HCT116 (cell line): ENCODE results near the gene CRHBP. TPM values are rescaled to one million over a fixed set of nuclear protein-coding genes. Genes with fewer than 3 reads are reported as not detected.

Source experiments
- ATAC-seq: fragments of 200-7000 bp; cut with Tn5 transposase; 2 replicates; pipeline ENCODE4 v1.9.1; 2020; ENCODE audit warnings: mild to moderate bottlenecking, moderate library complexity
- BruUV-seq: library from RNA; stranded (reverse); fragments of 400-500 nt; replicated peaks from 2 replicates; lab custom pipeline; 2021; lab: Mats Ljungman, UMichigan
- CTCF ChIA-PET: fragments of 300-600 bp; sonication (Branson Sonifier 250); formaldehyde crosslinking; loops from one replicate; lab custom pipeline; 2021; ENCODE audit warnings: antibody characterized with exemption; lab: Charles Lee
- POLR2A ChIA-PET: fragments of 300-600, 350-600 bp; sonication (Branson Sonifier 250); formaldehyde crosslinking; loops from one replicate; lab custom pipeline; 2021; ENCODE audit warnings: antibody characterized with exemption; lab: Charles Lee
- RAD21 ChIA-PET, 2 experiments: fragments of 300-600 bp; sonication (Branson Sonifier 250); formaldehyde crosslinking; loops; one replicate each; lab custom pipeline; 2023; ENCODE audit warnings: low total read pairs in 2 of 2; ENCODE audit not compliant: uncharacterized antibody in 2 of 2, unreplicated experiment in 2 of 2, low non-redundant PET in 1 of 2; lab: Charles Lee
- DNase-seq: peaks from one replicate; pipeline ENCODE4 v3.0.0-alpha.2; 2010; ENCODE audit warnings: low read depth, low spot score
- H2AFZ ChIP-seq: fragments of 200-600 bp; shearing (Covaris generic), sonication (generic); 2 replicates; pipeline ENCODE4 v1.6.1; 2017; ENCODE audit warnings: low read depth, mixed run types, mixed read lengths, antibody characterized with exemption, low read length; ENCODE audit not compliant: poor library complexity, severe bottlenecking
- H3K27ac ChIP-seq: 2 replicates; pipeline ENCODE4 v1.5.1; 2012; ENCODE audit warnings: low read depth, low read length
- H3K27me3 ChIP-seq: fragments of 200-600 bp; sonication (generic); 2 replicates; pipeline ENCODE4 v1.6.1; 2016; ENCODE audit warnings: mixed run types, low read length, mixed read lengths; ENCODE audit not compliant: insufficient read depth
- H3K36me3 ChIP-seq, 2 experiments: fragments of 200-500 bp in 1 of 2; fragments of 200-600 bp in 1 of 2; sonication (Bioruptor generic) in 1 of 2; sonication (generic) in 1 of 2; 2 replicates each; pipeline versions ENCODE4 v1.5.1 to v1.6.1; 2014 to 2016; ENCODE audit warnings: low read length in 2 of 2, inconsistent platforms in 1 of 2, mixed read lengths in 1 of 2, mixed run types in 1 of 2; ENCODE audit not compliant: insufficient read depth in 2 of 2, control insufficient read depth in 1 of 2
- H3K4me1 ChIP-seq, 2 experiments: fragments of 200-600 bp in 1 of 2; sonication (generic) in 1 of 2; 2 replicates each; pipeline versions ENCODE4 v1.5.1 to v1.6.1; 2012 to 2017; ENCODE audit warnings: low read length in 2 of 2, inconsistent platforms in 1 of 2, mild to moderate bottlenecking in 1 of 2, mixed read lengths in 1 of 2, mixed run types in 1 of 2, moderate library complexity in 1 of 2; ENCODE audit not compliant: insufficient read depth in 2 of 2, control insufficient read depth in 1 of 2
- H3K4me2 ChIP-seq: fragments of 200-600 bp; sonication (generic); 2 replicates; pipeline ENCODE4 v1.6.1; 2017; ENCODE audit warnings: mixed run types, low read length, mixed read lengths
- H3K4me3 ChIP-seq, 2 experiments: fragments of 200-600 bp in 1 of 2; sonication (generic) in 1 of 2; replicated peaks in 1 of 2; 2 replicates each; pipeline ENCODE4 v1.5.1; 2011 to 2016; ENCODE audit warnings: low read length in 2 of 2, control low read depth in 1 of 2, low read depth in 1 of 2, mild to moderate bottlenecking in 1 of 2, mixed read lengths in 1 of 2, mixed run types in 1 of 2
- H3K79me2 ChIP-seq: fragments of 200-600 bp; sonication (generic); 2 replicates; pipeline ENCODE4 v1.6.1; 2017; ENCODE audit warnings: mild to moderate bottlenecking, mixed run types, low read length, moderate library complexity, mixed read lengths; ENCODE audit not compliant: insufficient read depth
- H3K9ac ChIP-seq: fragments of 200-600 bp; sonication (generic); 2 replicates; pipeline ENCODE4 v1.6.1; 2016; ENCODE audit warnings: low read length, mixed read lengths
- H3K9me2 ChIP-seq: fragments of 200-600 bp; sonication (generic), shearing (Covaris generic); 2 replicates; pipeline ENCODE4 v1.6.1; 2017; ENCODE audit warnings: mixed run types, mild to moderate bottlenecking, moderate library complexity; ENCODE audit not compliant: insufficient read depth
- H3K9me3 ChIP-seq, 2 experiments: fragments of 200-500 bp in 1 of 2; fragments of 200-600 bp in 1 of 2; sonication (Bioruptor generic) in 1 of 2; sonication (generic) in 1 of 2; 2 replicates each; pipeline ENCODE4 v1.6.1; 2014 to 2017; ENCODE audit warnings: low read length in 2 of 2, mixed read lengths in 2 of 2, inconsistent platforms in 1 of 2, low read depth in 1 of 2, mild to moderate bottlenecking in 1 of 2, mixed run types in 1 of 2, moderate library complexity in 1 of 2; ENCODE audit not compliant: control insufficient read depth in 1 of 2, insufficient read depth in 1 of 2
- H4K20me1 ChIP-seq: fragments of 200-600 bp; sonication (generic), shearing (Covaris generic); 2 replicates; pipeline ENCODE4 v1.6.1; 2017; ENCODE audit warnings: mixed run types, mild to moderate bottlenecking, moderate library complexity; ENCODE audit not compliant: insufficient read depth
- ATF3 ChIP-seq: IDR thresholded peaks from 2 replicates; pipeline ENCODE4 v1.6.1; 2012
- CEBPB ChIP-seq: IDR thresholded peaks from 2 replicates; pipeline ENCODE4 v1.6.1; 2012; ENCODE audit warnings: low read depth
- EGR1 ChIP-seq: IDR thresholded peaks from 2 replicates; pipeline ENCODE4 v1.6.1; 2012; ENCODE audit warnings: low read depth
- EZH2 ChIP-seq: fragments of 200-600 bp; sonication (generic); IDR thresholded peaks from 2 replicates; pipeline ENCODE4 v1.6.1; 2017; ENCODE audit warnings: antibody characterized with exemption, mixed run types
- EZH2phosphoT487 ChIP-seq: fragments of 200-600 bp; IDR thresholded peaks from 2 replicates; pipeline ENCODE4 v1.6.1; 2018; ENCODE audit warnings: antibody characterized with exemption, borderline replicate concordance
- RAD21 ChIP-seq: IDR thresholded peaks from 2 replicates; pipeline ENCODE4 v1.6.1; 2012; ENCODE audit warnings: low read depth, mild to moderate bottlenecking
- SIN3A ChIP-seq: IDR thresholded peaks from 2 replicates; pipeline ENCODE4 v1.6.1; 2012; ENCODE audit warnings: low read depth
- SP1 ChIP-seq: IDR thresholded peaks from 2 replicates; pipeline ENCODE4 v1.6.1; 2012; ENCODE audit warnings: low read depth
- SRF ChIP-seq: IDR thresholded peaks from 2 replicates; pipeline ENCODE4 v1.6.1; 2012; ENCODE audit warnings: low read depth
- ZBTB33 ChIP-seq: IDR thresholded peaks from 2 replicates; pipeline ENCODE4 v1.6.1; 2011; ENCODE audit warnings: mild to moderate bottlenecking, low read length, moderate library complexity; ENCODE audit not compliant: insufficient replicate concordance; ENCODE audit errors: extremely low read depth
- ZNF274 ChIP-seq: fragments of 200-500 bp; sonication (Bioruptor generic); IDR thresholded peaks from 2 replicates; pipeline ENCODE4 v1.6.1; 2014; ENCODE audit warnings: mild to moderate bottlenecking, low read depth, low read length, inconsistent platforms
- intact Hi-C: fragments of 100-400 bp; cut with micrococcal nuclease; formaldehyde crosslinking; loops from 2 replicates; pipeline ENCODE4 v1.10.0; 2022
- total RNA-seq: library from RNA; stranded (reverse); gene quantifications from one replicate; pipeline ENCODE4 v1.2.1, GENCODE V29; 2021; ENCODE audit not compliant: unreplicated experiment

Gene CRHBP
- total RNA-seq, 1 experiment from 2014 or later, result not detected

DNA sequence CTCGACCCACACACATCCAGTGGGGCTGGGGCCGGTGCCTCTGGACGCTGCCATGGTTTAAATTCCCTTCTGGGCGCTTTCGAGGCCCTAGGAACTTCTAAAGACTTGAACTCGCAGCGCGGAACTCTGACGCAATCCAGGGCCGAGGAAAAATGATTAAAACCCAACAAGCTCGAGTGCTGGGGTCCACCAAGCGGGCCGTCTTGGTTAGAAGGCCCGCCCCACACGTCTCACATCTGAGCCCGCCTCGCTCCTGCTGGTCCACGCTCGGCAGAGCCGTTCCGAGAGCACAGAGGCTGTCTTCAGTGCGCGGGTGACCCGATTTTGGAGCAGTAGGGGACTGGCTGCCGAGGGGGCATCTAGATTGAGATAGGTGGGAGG lies 1.5 kb downstream of the CRHBP start:
- Histone ChIP-seq H3K9ac (no peak overlapping the region), H2AFZ (no peak overlapping the region), H4K20me1 (no peaks in the 10 kb centered on the region), H3K36me3 (no peaks in the 10 kb centered on the region), H3K4me1 (peaks cover 2% of the 10 kb centered on the region in 2 experiments; a peak in 1 of 4 replicates), H3K9me2 (no peaks in the 10 kb centered on the region), H3K9me3 (no peaks in the 10 kb centered on the region), H3K79me2 (no peaks in the 10 kb centered on the region), H3K27ac (no peak overlapping the region), H3K4me2 (no peak overlapping the region), H3K27me3 (no peaks in the 10 kb centered on the region), H3K4me3 (no peak overlapping the region)
- ChIA-PET RAD21 (no interaction called here), CTCF (no interaction called here), POLR2A (no interaction called here)
- DNase-seq, result no peak
- no peak for ATAC-seq
- TF ChIP-seq RAD21 (no peak), CEBPB (no peak), SRF (no peak)
- no TSS peak for BruUV-seq
- intact Hi-C loops, result no loop called here

DNA sequence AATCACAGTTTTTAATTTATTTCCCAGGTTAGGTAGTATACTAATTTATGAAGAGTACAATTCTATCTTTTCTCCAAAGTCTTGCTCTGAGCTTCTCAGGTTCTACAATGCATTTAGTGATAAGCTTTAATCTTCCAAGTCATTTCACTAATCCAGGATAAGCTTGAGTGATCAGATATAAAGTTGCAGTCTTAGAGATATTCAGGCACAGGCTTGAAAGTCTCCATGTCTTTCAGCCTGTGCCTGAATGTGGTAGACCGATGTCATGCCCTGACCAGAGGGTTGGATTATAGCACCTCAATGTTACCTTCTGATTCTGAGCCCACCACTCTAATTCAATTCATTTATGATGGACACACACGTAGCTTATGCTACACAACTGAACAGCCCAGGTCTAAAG lies 3.2 kb downstream of the CRHBP start:
- Histone ChIP-seq H3K79me2 (no peaks in the 10 kb centered on the region), H3K36me3 (no peaks in the 10 kb centered on the region), H3K9ac (no peak overlapping the region), H3K4me1 (peaks cover 2 to 5% of the 10 kb centered on the region in 2 experiments; a peak in 1 of 4 replicates), H3K9me2 (no peaks in the 10 kb centered on the region), H2AFZ (no peak overlapping the region), H3K27ac (no peak overlapping the region), H3K4me3 (no peak overlapping the region), H4K20me1 (no peaks in the 10 kb centered on the region), H3K9me3 (no peaks in the 10 kb centered on the region), H3K27me3 (no peaks in the 10 kb centered on the region)
- BruUV-seq, result no TSS peak
- intact Hi-C loops, result loop anchor here (5.0 kb wide), 1 partner anchor 36 kb away; no protein-coding TSS in a partner anchor
- no peak for DNase-seq
- RAD21 ChIA-PET, result no interaction called here
- POLR2A ChIA-PET, result no interaction called here
- ATAC-seq, result no peak
- CTCF ChIA-PET, result no interaction called here
- TF ChIP-seq ATF3 (no peak), SP1 (no peak), EZH2phosphoT487 (no peak), SRF (no peak), RAD21 (no peak), ZNF274 (no peak), EGR1 (no peak), EZH2 (no peak), SIN3A (no peak), ZBTB33 (no peak)
- TF ChIP-seq, all 23 proteins: peak for 0
- no peak overlapping the region for H3K4me2 ChIP-seq
